HCT116 (cell line): ENCODE data around the gene ZNF888. TPM values are rescaled to one million over a fixed set of nuclear protein-coding genes. Genes with fewer than 3 reads are reported as not detected.
A peak's percentile ranks its signal among the peaks of the same experiment; 100 is the strongest.

ENCODE experiments used
- ATAC-seq: fragments of 200-7000 bp; cut with Tn5 transposase; 2 replicates; pipeline ENCODE4 v1.9.1; 2020; ENCODE audit warnings: mild to moderate bottlenecking, moderate library complexity
- Bru-seq: library from RNA; stranded (reverse); fragments of 400-500 nt; gene quantifications from one replicate; lab custom pipeline; 2021; lab: Mats Ljungman, UMichigan
- BruChase-seq, 2 experiments: library from RNA; stranded (reverse); fragments of 400-500 nt; gene quantifications; one replicate each; lab custom pipeline; 2021; lab: Mats Ljungman, UMichigan
- BruUV-seq: library from RNA; stranded (reverse); fragments of 400-500 nt; replicated peaks from 2 replicates; lab custom pipeline; 2021; lab: Mats Ljungman, UMichigan
- CTCF ChIA-PET: fragments of 300-600 bp; sonication (Branson Sonifier 250); formaldehyde crosslinking; loops from one replicate; lab custom pipeline; 2021; ENCODE audit warnings: antibody characterized with exemption; lab: Charles Lee
- POLR2A ChIA-PET: fragments of 300-600, 350-600 bp; sonication (Branson Sonifier 250); formaldehyde crosslinking; loops from one replicate; lab custom pipeline; 2021; ENCODE audit warnings: antibody characterized with exemption; lab: Charles Lee
- RAD21 ChIA-PET, 2 experiments: fragments of 300-600 bp; sonication (Branson Sonifier 250); formaldehyde crosslinking; loops; one replicate each; lab custom pipeline; 2023; ENCODE audit warnings: low total read pairs in 2 of 2; ENCODE audit not compliant: uncharacterized antibody in 2 of 2, unreplicated experiment in 2 of 2, low non-redundant PET in 1 of 2; lab: Charles Lee
- DNase-seq: peaks from one replicate; pipeline ENCODE4 v3.0.0-alpha.2; 2010; ENCODE audit warnings: low read depth, low spot score
- H2AFZ ChIP-seq: fragments of 200-600 bp; shearing (Covaris generic), sonication (generic); 2 replicates; pipeline ENCODE4 v1.6.1; 2017; ENCODE audit warnings: low read depth, mixed run types, mixed read lengths, antibody characterized with exemption, low read length; ENCODE audit not compliant: poor library complexity, severe bottlenecking
- H3K27ac ChIP-seq: 2 replicates; pipeline ENCODE4 v1.5.1; 2012; ENCODE audit warnings: low read depth, low read length
- H3K27me3 ChIP-seq: fragments of 200-600 bp; sonication (generic); 2 replicates; pipeline ENCODE4 v1.6.1; 2016; ENCODE audit warnings: mixed run types, low read length, mixed read lengths; ENCODE audit not compliant: insufficient read depth
- H3K36me3 ChIP-seq, 2 experiments: fragments of 200-500 bp in 1 of 2; fragments of 200-600 bp in 1 of 2; sonication (Bioruptor generic) in 1 of 2; sonication (generic) in 1 of 2; 2 replicates each; pipeline versions ENCODE4 v1.5.1 to v1.6.1; 2014 to 2016; ENCODE audit warnings: low read length in 2 of 2, inconsistent platforms in 1 of 2, mixed read lengths in 1 of 2, mixed run types in 1 of 2; ENCODE audit not compliant: insufficient read depth in 2 of 2, control insufficient read depth in 1 of 2
- H3K4me1 ChIP-seq, 2 experiments: fragments of 200-600 bp in 1 of 2; sonication (generic) in 1 of 2; 2 replicates each; pipeline versions ENCODE4 v1.5.1 to v1.6.1; 2012 to 2017; ENCODE audit warnings: low read length in 2 of 2, inconsistent platforms in 1 of 2, mild to moderate bottlenecking in 1 of 2, mixed read lengths in 1 of 2, mixed run types in 1 of 2, moderate library complexity in 1 of 2; ENCODE audit not compliant: insufficient read depth in 2 of 2, control insufficient read depth in 1 of 2
- H3K4me2 ChIP-seq: fragments of 200-600 bp; sonication (generic); 2 replicates; pipeline ENCODE4 v1.6.1; 2017; ENCODE audit warnings: mixed run types, low read length, mixed read lengths
- H3K4me3 ChIP-seq, 2 experiments: fragments of 200-600 bp in 1 of 2; sonication (generic) in 1 of 2; replicated peaks in 1 of 2; 2 replicates each; pipeline ENCODE4 v1.5.1; 2011 to 2016; ENCODE audit warnings: low read length in 2 of 2, control low read depth in 1 of 2, low read depth in 1 of 2, mild to moderate bottlenecking in 1 of 2, mixed read lengths in 1 of 2, mixed run types in 1 of 2
- H3K79me2 ChIP-seq: fragments of 200-600 bp; sonication (generic); 2 replicates; pipeline ENCODE4 v1.6.1; 2017; ENCODE audit warnings: mild to moderate bottlenecking, mixed run types, low read length, moderate library complexity, mixed read lengths; ENCODE audit not compliant: insufficient read depth
- H3K9ac ChIP-seq: fragments of 200-600 bp; sonication (generic); 2 replicates; pipeline ENCODE4 v1.6.1; 2016; ENCODE audit warnings: low read length, mixed read lengths
- H3K9me2 ChIP-seq: fragments of 200-600 bp; sonication (generic), shearing (Covaris generic); 2 replicates; pipeline ENCODE4 v1.6.1; 2017; ENCODE audit warnings: mixed run types, mild to moderate bottlenecking, moderate library complexity; ENCODE audit not compliant: insufficient read depth
- H3K9me3 ChIP-seq, 2 experiments: fragments of 200-500 bp in 1 of 2; fragments of 200-600 bp in 1 of 2; sonication (Bioruptor generic) in 1 of 2; sonication (generic) in 1 of 2; 2 replicates each; pipeline ENCODE4 v1.6.1; 2014 to 2017; ENCODE audit warnings: low read length in 2 of 2, mixed read lengths in 2 of 2, inconsistent platforms in 1 of 2, low read depth in 1 of 2, mild to moderate bottlenecking in 1 of 2, mixed run types in 1 of 2, moderate library complexity in 1 of 2; ENCODE audit not compliant: control insufficient read depth in 1 of 2, insufficient read depth in 1 of 2
- H4K20me1 ChIP-seq: fragments of 200-600 bp; sonication (generic), shearing (Covaris generic); 2 replicates; pipeline ENCODE4 v1.6.1; 2017; ENCODE audit warnings: mixed run types, mild to moderate bottlenecking, moderate library complexity; ENCODE audit not compliant: insufficient read depth
- CBX3 ChIP-seq: IDR thresholded peaks from 2 replicates; pipeline ENCODE4 v1.6.1; 2012; ENCODE audit warnings: low read depth
- CEBPB ChIP-seq: IDR thresholded peaks from 2 replicates; pipeline ENCODE4 v1.6.1; 2012; ENCODE audit warnings: low read depth
- EGR1 ChIP-seq: IDR thresholded peaks from 2 replicates; pipeline ENCODE4 v1.6.1; 2012; ENCODE audit warnings: low read depth
- EZH2 ChIP-seq: fragments of 200-600 bp; sonication (generic); IDR thresholded peaks from 2 replicates; pipeline ENCODE4 v1.6.1; 2017; ENCODE audit warnings: antibody characterized with exemption, mixed run types
- EZH2phosphoT487 ChIP-seq: fragments of 200-600 bp; IDR thresholded peaks from 2 replicates; pipeline ENCODE4 v1.6.1; 2018; ENCODE audit warnings: antibody characterized with exemption, borderline replicate concordance
- FOSL1 ChIP-seq: IDR thresholded peaks from 2 replicates; pipeline ENCODE4 v1.6.1; 2012; ENCODE audit warnings: low read depth
- JUND ChIP-seq: IDR thresholded peaks from 2 replicates; pipeline ENCODE4 v1.6.1; 2012
- POLR2A ChIP-seq: IDR thresholded peaks from 2 replicates; pipeline ENCODE4 v1.7.0; 2011; ENCODE audit warnings: borderline replicate concordance; ENCODE audit not compliant: insufficient read depth, insufficient read length; ENCODE audit errors: extremely low read depth
- POLR2AphosphoS5 ChIP-seq: IDR thresholded peaks from 2 replicates; pipeline ENCODE4 v1.6.1; 2011; ENCODE audit warnings: mild to moderate bottlenecking, low read depth, low read length, moderate library complexity
- RAD21 ChIP-seq: IDR thresholded peaks from 2 replicates; pipeline ENCODE4 v1.6.1; 2012; ENCODE audit warnings: low read depth, mild to moderate bottlenecking
- SIN3A ChIP-seq: IDR thresholded peaks from 2 replicates; pipeline ENCODE4 v1.6.1; 2012; ENCODE audit warnings: low read depth
- SRF ChIP-seq: IDR thresholded peaks from 2 replicates; pipeline ENCODE4 v1.6.1; 2012; ENCODE audit warnings: low read depth
- TCF7L2 ChIP-seq: IDR thresholded peaks from 2 replicates; pipeline ENCODE4 v1.7.0; 2011; ENCODE audit warnings: borderline replicate concordance, inconsistent platforms; ENCODE audit not compliant: insufficient read depth, insufficient read length; ENCODE audit errors: extremely low read depth
- YY1 ChIP-seq: IDR thresholded peaks from 2 replicates; pipeline ENCODE4 v1.6.1; 2011; ENCODE audit warnings: low read length, low read depth, moderate library complexity, mild to moderate bottlenecking; ENCODE audit not compliant: insufficient replicate concordance; ENCODE audit errors: extremely low read depth
- ZFX ChIP-seq: fragments of 450-650 bp; IDR thresholded peaks from 2 replicates; pipeline ENCODE4 v1.6.1; 2017
- intact Hi-C: fragments of 100-400 bp; cut with micrococcal nuclease; formaldehyde crosslinking; loops from 2 replicates; pipeline ENCODE4 v1.10.0; 2022
- long read RNA-seq: library from polyadenylated mRNA; unstranded; transcript quantifications from one replicate; pipeline ENCODE4 v2.0.0, GENCODE V29; 2021; ENCODE audit not compliant: unreplicated experiment
- polyA plus RNA-seq: library from polyadenylated mRNA; unstranded; fragments of >200 nt; gene quantifications from 2 replicates; pipeline ENCODE4 v1.2.1, GENCODE V29; 2012; ENCODE audit warnings: missing spikeins
- total RNA-seq: library from RNA; stranded (reverse); gene quantifications from one replicate; pipeline ENCODE4 v1.2.1, GENCODE V29; 2021; ENCODE audit not compliant: unreplicated experiment
- TF ChIP-seq, protein P1 (sequence below): IDR thresholded peaks from 2 replicates; pipeline ENCODE4 v1.6.1; 2012
- TF ChIP-seq, protein P2 (sequence below): IDR thresholded peaks from 2 replicates; pipeline ENCODE4 v1.6.1; 2012
- TF ChIP-seq, protein P3 (sequence below): IDR thresholded peaks from 2 replicates; pipeline ENCODE4 v1.6.1; 2011; ENCODE audit warnings: mild to moderate bottlenecking, low read length, moderate library complexity; ENCODE audit not compliant: insufficient replicate concordance; ENCODE audit errors: extremely low read depth
- TF ChIP-seq, protein P4 (sequence below): IDR thresholded peaks from 2 replicates; pipeline ENCODE4 v1.6.1; 2012; ENCODE audit warnings: low read depth

ZNF888 gene
- 6.4 TPM for total RNA-seq
- 2.7 and 4.7 TPM in 2 replicates for polyA plus RNA-seq
- Bru-seq, nascent RNA, result percentile 71 among the genes with signal in this experiment
- percentile 81 among the genes with signal in this experiment for BruChase-seq, experiment 1, labeled RNA remaining after a 6-hour chase
- percentile 94 among the genes with signal in this experiment for BruChase-seq, experiment 2, labeled RNA remaining after a 2-hour chase
- long read RNA-seq, partial matches to known transcripts, result 1 of 7 reads
- long read RNA-seq, other reads (novel, unspliced or antisense), result 6 of 7 reads

DNA sequence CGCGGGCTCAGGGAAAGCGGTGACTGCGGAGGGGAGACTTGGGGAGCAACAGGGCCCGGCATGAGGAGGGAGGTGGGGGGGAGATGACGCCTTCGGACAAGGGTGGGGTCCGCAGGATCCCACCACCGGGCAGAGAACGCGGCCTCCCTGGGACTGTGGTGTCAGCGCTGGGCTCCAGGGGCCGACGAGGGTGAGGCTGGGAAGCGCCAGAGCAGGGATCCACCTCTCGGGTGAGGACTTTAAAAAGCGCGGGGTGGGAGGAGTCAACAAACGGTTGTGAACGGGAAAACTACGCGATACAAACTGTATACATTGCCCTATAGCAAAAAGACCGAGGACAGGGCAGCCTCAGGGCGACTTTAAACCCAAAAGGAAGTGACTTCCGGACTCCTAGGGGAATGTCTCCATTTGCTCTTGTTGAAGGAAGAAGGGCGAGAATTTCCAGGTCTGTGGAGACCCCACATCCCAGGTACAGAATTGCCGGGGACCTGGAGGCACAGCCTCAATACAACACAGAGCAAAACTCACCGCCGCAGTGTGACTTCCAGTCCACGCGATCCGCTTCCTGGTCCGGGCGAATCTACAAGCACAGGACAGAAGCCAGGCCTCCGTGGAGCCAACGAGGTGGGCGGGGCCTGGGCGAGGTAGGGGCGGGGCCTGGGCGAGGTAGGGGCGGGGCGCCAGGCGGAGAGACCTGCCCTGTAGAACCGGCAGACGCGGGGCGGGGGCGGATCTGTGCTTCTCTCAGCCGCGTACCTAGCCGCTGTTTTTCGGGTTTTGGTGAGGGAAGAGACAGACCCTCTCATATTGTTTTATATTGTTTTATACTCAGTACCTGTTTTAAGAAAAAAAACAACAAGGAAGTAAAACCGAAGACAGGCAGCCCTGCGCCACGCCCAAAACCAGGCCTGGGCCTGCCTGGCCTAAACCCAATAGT is at the start of gene ZNF888:
TSS of gene ZNF888 (minus strand) at position 588 of the 937 bp plus-strand sequence. CDS start 5,555 bp downstream, outside the sequence.
- Histone ChIP-seq H3K9me2 (no peaks in the 10 kb centered on the region), H4K20me1 (no peaks in the 10 kb centered on the region), H3K4me3 (peak within 1 kb of the TSS; percentile 79 to 80), H3K27ac (peak within 1 kb of the TSS; percentile 86), H3K4me1 (peaks cover 0 to 10% of the 10 kb centered on the region in 2 experiments; a peak in 1 of 4 replicates), H3K9ac (peak within 1 kb of the TSS; percentile 76), H3K79me2 (peaks cover 8% of the 10 kb centered on the region; the same call in 1 of the 2 replicates), H3K27me3 (no peaks in the 10 kb centered on the region), H2AFZ (peak within 1 kb of the TSS; percentile 44), H3K36me3 (no peaks in the 10 kb centered on the region; a peak in 1 of 4 replicates), H3K9me3 (no peaks in the 10 kb centered on the region), H3K4me2 (peak within 1 kb of the TSS; percentile 84)
- intact Hi-C loops, result loop anchor here (2.0 kb wide), 1 partner anchor 180 kb away; the partner anchor contains the start of gene ZNF160
- BruUV-seq, result TSS peak; percentile 77
- ChIA-PET RAD21 (no interaction called here), CTCF (no interaction called here), POLR2A (no interaction called here)
- peak; percentile 59 for DNase-seq
- peak; percentile 99 for ATAC-seq
- TF ChIP-seq, protein P1, sequence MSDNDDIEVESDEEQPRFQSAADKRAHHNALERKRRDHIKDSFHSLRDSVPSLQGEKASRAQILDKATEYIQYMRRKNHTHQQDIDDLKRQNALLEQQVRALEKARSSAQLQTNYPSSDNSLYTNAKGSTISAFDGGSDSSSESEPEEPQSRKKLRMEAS, result peak; percentile 50; the same call in 1 of the 2 replicates
- TF ChIP-seq, protein P2, sequence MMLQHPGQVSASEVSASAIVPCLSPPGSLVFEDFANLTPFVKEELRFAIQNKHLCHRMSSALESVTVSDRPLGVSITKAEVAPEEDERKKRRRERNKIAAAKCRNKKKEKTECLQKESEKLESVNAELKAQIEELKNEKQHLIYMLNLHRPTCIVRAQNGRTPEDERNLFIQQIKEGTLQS, result no peak
- TF ChIP-seq EGR1, result peak; percentile 75
- TF ChIP-seq TCF7L2, result no peak
- TF ChIP-seq CBX3, result no peak
- peak; percentile 92 for TF ChIP-seq SRF
- no peak for TF ChIP-seq CEBPB
- TF ChIP-seq, protein P3, sequence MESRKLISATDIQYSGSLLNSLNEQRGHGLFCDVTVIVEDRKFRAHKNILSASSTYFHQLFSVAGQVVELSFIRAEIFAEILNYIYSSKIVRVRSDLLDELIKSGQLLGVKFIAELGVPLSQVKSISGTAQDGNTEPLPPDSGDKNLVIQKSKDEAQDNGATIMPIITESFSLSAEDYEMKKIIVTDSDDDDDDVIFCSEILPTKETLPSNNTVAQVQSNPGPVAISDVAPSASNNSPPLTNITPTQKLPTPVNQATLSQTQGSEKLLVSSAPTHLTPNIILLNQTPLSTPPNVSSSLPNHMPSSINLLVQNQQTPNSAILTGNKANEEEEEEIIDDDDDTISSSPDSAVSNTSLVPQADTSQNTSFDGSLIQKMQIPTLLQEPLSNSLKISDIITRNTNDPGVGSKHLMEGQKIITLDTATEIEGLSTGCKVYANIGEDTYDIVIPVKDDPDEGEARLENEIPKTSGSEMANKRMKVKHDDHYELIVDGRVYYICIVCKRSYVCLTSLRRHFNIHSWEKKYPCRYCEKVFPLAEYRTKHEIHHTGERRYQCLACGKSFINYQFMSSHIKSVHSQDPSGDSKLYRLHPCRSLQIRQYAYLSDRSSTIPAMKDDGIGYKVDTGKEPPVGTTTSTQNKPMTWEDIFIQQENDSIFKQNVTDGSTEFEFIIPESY, result peak; percentile 30
- TF ChIP-seq EZH2phosphoT487, result no peak
- peak; percentile 47; the same call in 1 of the 2 replicates for TF ChIP-seq SIN3A
- TF ChIP-seq RAD21, result no peak
- TF ChIP-seq ZFX, result peak; percentile 38
- TF ChIP-seq POLR2A, result no peak
- TF ChIP-seq, protein P4, sequence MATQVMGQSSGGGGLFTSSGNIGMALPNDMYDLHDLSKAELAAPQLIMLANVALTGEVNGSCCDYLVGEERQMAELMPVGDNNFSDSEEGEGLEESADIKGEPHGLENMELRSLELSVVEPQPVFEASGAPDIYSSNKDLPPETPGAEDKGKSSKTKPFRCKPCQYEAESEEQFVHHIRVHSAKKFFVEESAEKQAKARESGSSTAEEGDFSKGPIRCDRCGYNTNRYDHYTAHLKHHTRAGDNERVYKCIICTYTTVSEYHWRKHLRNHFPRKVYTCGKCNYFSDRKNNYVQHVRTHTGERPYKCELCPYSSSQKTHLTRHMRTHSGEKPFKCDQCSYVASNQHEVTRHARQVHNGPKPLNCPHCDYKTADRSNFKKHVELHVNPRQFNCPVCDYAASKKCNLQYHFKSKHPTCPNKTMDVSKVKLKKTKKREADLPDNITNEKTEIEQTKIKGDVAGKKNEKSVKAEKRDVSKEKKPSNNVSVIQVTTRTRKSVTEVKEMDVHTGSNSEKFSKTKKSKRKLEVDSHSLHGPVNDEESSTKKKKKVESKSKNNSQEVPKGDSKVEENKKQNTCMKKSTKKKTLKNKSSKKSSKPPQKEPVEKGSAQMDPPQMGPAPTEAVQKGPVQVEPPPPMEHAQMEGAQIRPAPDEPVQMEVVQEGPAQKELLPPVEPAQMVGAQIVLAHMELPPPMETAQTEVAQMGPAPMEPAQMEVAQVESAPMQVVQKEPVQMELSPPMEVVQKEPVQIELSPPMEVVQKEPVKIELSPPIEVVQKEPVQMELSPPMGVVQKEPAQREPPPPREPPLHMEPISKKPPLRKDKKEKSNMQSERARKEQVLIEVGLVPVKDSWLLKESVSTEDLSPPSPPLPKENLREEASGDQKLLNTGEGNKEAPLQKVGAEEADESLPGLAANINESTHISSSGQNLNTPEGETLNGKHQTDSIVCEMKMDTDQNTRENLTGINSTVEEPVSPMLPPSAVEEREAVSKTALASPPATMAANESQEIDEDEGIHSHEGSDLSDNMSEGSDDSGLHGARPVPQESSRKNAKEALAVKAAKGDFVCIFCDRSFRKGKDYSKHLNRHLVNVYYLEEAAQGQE, result no peak
- peak; percentile 84 for TF ChIP-seq POLR2AphosphoS5
- no peak for TF ChIP-seq FOSL1
- TF ChIP-seq YY1, result no peak
- no peak for TF ChIP-seq EZH2
- no peak for TF ChIP-seq JUND
